Smooth muscle cell (in vitro differentiated cells): Measurements from ENCODE around the gene SCN4B. TPM values are rescaled to one million over a fixed set of nuclear protein-coding genes. Genes with fewer than 3 reads are reported as not detected.

Experiments used
- DNase-seq: peaks from one replicate; lab custom pipeline; 2025; ENCODE audit not compliant: unreplicated experiment; lab: John Stamatoyannopoulos, UW
- H2AFZ ChIP-seq: fragments of 200-600 bp; sonication (generic); 2 replicates; pipeline ENCODE4 v1.6.0; 2016; ENCODE audit warnings: antibody characterized with exemption, low read depth, mild to moderate bottlenecking
- H3F3A ChIP-seq: fragments of 200-600 bp; sonication (generic); 2 replicates; pipeline ENCODE4 v1.6.0; 2017; ENCODE audit warnings: antibody characterized with exemption, low read depth
- H3K27ac ChIP-seq: fragments of 200-600 bp; sonication (generic); 2 replicates; pipeline ENCODE4 v1.5.1; 2016; ENCODE audit warnings: low read depth, mild to moderate bottlenecking
- H3K27me3 ChIP-seq: fragments of 200-600 bp; sonication (generic); 2 replicates; pipeline ENCODE4 v1.6.1; 2016; ENCODE audit warnings: low read depth, mild to moderate bottlenecking
- H3K36me3 ChIP-seq: fragments of 200-600 bp; sonication (generic); 2 replicates; pipeline ENCODE4 v1.5.1; 2016; ENCODE audit warnings: low read depth
- H3K4me1 ChIP-seq: fragments of 200-600 bp; sonication (generic); 2 replicates; pipeline ENCODE4 v1.5.1; 2016; ENCODE audit warnings: low read depth
- H3K4me2 ChIP-seq: fragments of 200-600 bp; sonication (generic); 2 replicates; pipeline ENCODE4 v1.6.0; 2016; ENCODE audit warnings: mild to moderate bottlenecking
- H3K4me3 ChIP-seq: fragments of 200-600 bp; sonication (generic); 2 replicates; pipeline ENCODE4 v1.5.1; 2016; ENCODE audit warnings: mild to moderate bottlenecking
- H3K79me2 ChIP-seq: fragments of 200-600 bp; sonication (generic); 2 replicates; pipeline ENCODE4 v1.6.0; 2016; ENCODE audit warnings: low read depth, mild to moderate bottlenecking
- H3K9ac ChIP-seq: fragments of 200-600 bp; sonication (generic); 2 replicates; pipeline ENCODE4 v1.6.0; 2016; ENCODE audit warnings: low read depth
- H3K9me3 ChIP-seq: fragments of 200-600 bp; sonication (generic); replicated peaks from 2 replicates; pipeline ENCODE4 v1.5.1; 2016; ENCODE audit warnings: low read depth
- H4K20me1 ChIP-seq: fragments of 200-600 bp; sonication (generic); 2 replicates; pipeline ENCODE4 v1.6.0; 2016; ENCODE audit warnings: low read depth
- WGBS: methylation state at CpG from one replicate; pipeline ENCODE4 v1.1.7; 2016; ENCODE audit warnings: low lambda C conversion rate; 5-methylcytosine and 5-hydroxymethylcytosine counted together
- polyA plus RNA-seq: library from polyadenylated mRNA; unstranded; fragments of >200 nt; fragmentation: Nextera tagmentation; extraction: Ambion mirVana; gene quantifications from 2 replicates; pipeline ENCODE4 v1.2.1, GENCODE V29; 2016
- total RNA-seq: library from RNA; depleted of rRNA; stranded (reverse); fragments of >200 nt; gene quantifications from 2 replicates; pipeline ENCODE4 v1.2.3, GENCODE V29; 2014
- TF ChIP-seq, protein P1 (sequence below): fragments of 200-600 bp; sonication (generic); IDR thresholded peaks from 2 replicates; pipeline ENCODE4 v1.5.1; 2017; ENCODE audit warnings: borderline replicate concordance, mild to moderate bottlenecking, antibody characterized with exemption; ENCODE audit not compliant: insufficient read depth, poor library complexity, severe bottlenecking

The SCN4B gene
- total and polyA plus RNA-seq, 2 experiments from 2014 or later = not detected

DNA sequence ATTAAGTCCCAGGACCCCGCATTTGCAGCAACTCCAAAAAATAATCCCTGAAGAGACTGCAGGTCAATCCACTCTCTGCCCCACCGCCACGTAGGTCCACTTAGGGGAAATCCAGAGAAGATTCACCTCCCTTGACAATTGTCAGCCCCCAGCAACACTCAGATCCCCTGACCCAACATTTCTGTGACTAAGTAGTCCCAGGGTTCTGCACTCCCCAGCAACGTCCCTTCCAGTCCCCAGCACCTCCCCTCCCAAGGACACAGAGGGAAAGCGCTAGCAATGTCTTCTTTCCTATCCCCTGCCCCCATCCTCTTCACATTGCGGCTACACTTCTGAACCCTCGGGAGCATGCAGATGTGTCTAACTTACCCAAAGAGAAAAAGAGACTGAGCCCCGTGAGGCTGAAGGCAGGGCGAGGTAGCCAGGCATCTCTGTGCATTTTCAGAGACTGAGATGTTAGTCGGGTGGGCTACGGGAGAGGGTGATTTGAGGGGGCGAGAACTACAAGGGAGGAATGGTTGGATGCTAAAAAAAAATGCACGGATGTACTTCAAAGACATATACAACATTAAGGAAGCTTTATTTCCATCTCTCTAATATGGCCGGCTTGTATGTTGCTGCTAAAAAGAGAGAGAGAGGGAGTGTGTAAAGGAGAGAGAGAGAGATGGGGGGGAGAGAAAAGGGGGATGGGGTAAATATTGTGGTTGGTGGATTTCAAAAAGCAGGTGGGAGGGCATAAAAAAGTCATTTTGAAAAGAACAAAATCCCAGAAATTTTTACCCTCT lies 23.6 kb upstream of the SCN4B start, which contains the start of gene SCN2B:
SCN2B (minus strand) TSS at position 647 of the 785 bp plus-strand sequence; CDS start at position 439, 208 bp downstream.
- peaks cover 8% of the 10 kb centered on the region for H3F3A ChIP-seq
- 12% methylated on average over 14 of the region's 14 CpGs for WGBS
- no peaks in the 10 kb centered on the region for H3K79me2 ChIP-seq
- H4K20me1 ChIP-seq = no peaks in the 10 kb centered on the region
- no peaks in the 10 kb centered on the region for H3K36me3 ChIP-seq
- H3K4me2 ChIP-seq = peak within 1 kb of the TSS; percentile 85
- H3K27ac ChIP-seq = no peak within 1 kb of the TSS
- TF ChIP-seq, protein P1, sequence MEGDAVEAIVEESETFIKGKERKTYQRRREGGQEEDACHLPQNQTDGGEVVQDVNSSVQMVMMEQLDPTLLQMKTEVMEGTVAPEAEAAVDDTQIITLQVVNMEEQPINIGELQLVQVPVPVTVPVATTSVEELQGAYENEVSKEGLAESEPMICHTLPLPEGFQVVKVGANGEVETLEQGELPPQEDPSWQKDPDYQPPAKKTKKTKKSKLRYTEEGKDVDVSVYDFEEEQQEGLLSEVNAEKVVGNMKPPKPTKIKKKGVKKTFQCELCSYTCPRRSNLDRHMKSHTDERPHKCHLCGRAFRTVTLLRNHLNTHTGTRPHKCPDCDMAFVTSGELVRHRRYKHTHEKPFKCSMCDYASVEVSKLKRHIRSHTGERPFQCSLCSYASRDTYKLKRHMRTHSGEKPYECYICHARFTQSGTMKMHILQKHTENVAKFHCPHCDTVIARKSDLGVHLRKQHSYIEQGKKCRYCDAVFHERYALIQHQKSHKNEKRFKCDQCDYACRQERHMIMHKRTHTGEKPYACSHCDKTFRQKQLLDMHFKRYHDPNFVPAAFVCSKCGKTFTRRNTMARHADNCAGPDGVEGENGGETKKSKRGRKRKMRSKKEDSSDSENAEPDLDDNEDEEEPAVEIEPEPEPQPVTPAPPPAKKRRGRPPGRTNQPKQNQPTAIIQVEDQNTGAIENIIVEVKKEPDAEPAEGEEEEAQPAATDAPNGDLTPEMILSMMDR = no peak
- no peaks in the 10 kb centered on the region for H3K9me3 ChIP-seq
- no peak for DNase-seq
- H3K4me3 ChIP-seq = peak within 1 kb of the TSS; percentile 47
- H3K27me3 ChIP-seq = peaks cover 3% of the 10 kb centered on the region
- H3K4me1 ChIP-seq = peaks cover 10% of the 10 kb centered on the region
- peak within 1 kb of the TSS; percentile 80 for H2AFZ ChIP-seq
- no peak within 1 kb of the TSS for H3K9ac ChIP-seq

DNA sequence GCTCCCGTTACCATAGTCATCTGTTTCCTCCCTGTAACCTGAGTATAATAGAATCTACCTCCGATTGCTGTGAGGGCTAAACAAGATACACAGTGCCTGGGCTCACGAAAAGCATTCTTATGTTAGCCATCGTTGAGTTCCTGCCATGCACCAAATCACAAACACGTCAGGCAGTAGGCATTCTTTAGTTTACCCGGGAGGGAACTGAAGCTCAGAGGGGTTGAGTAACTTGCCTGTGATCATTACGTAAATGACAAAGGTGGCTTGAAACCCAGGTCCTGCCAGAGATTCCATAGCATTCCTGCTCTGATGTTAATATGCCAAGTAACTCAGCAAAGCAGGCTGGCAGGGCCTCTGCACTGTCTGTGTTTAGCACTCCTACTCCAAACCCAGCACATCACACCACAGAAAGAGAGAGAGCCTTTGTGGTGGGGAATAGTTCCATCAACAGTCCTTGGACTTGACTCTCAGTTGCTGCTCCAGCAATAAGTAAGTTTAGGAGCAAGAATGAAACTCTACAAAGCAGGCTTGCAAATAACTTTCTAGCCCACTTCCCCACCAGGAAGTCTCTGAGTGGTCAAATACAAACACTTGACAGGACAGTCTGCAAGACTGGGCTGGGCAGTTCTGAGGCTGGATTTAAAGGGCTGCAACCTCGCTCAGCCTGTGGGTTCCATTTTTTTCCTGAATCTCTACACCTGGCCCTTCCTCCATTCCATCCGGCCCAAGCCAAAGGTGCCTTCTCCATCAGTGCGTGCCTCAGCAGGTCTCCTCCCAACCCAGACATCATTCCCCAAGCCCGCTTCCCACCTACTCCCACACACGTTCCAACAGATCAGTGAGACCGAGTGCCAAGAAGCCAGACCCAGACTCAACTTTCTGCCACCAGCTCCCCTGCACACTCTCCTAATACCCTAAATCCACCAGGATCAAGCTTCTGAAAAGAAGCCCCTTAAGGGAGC lies 22.7 kb upstream of the SCN4B start:
- TF ChIP-seq, protein P1 = no peak
- no peak for DNase-seq
- 30% methylated on average over 13 of the region's 13 CpGs for WGBS

GRCh38 chr11:118174006-118174567 lies 21.5 kb upstream of the SCN4B start:
- Histone ChIP-seq H3K27ac (no peak overlapping the region), H3F3A (peaks cover 8% of the 10 kb centered on the region), H3K27me3 (peaks cover 24% of the 10 kb centered on the region), H3K4me3 (no peak overlapping the region), H3K36me3 (no peaks in the 10 kb centered on the region), H4K20me1 (no peaks in the 10 kb centered on the region), H3K4me1 (peaks cover 10% of the 10 kb centered on the region), H3K4me2 (no peak overlapping the region), H3K9ac (no peak overlapping the region), H2AFZ (no peak overlapping the region), H3K9me3 (no peaks in the 10 kb centered on the region), H3K79me2 (no peaks in the 10 kb centered on the region)
- no peak for DNase-seq
- TF ChIP-seq, protein P1 = no peak
- 93% methylated on average over 7 of the region's 9 CpGs for WGBS

More for the DNA sequence above, 22.7 kb upstream of the SCN4B start:
- H2AFZ ChIP-seq = peak overlapping the region; percentile 80
- no peaks in the 10 kb centered on the region for H3K79me2 ChIP-seq
- no peak overlapping the region for H3K27ac ChIP-seq
- H4K20me1 ChIP-seq = no peaks in the 10 kb centered on the region
- H3K9me3 ChIP-seq = no peaks in the 10 kb centered on the region
- peaks cover 12% of the 10 kb centered on the region for H3K27me3 ChIP-seq
- peak overlapping the region; percentile 85 for H3K4me2 ChIP-seq
- peak overlapping the region; percentile 47 for H3K4me3 ChIP-seq
- peaks cover 8% of the 10 kb centered on the region for H3F3A ChIP-seq
- H3K9ac ChIP-seq = no peak overlapping the region
- no peaks in the 10 kb centered on the region for H3K36me3 ChIP-seq
- H3K4me1 ChIP-seq = peaks cover 10% of the 10 kb centered on the region
